ENCODE results near the gene RNF144B.
"Not testable (repeated sequence)": the region's sequence is repeated elsewhere in the genome, so short reads cannot be mapped to it uniquely, and the experiment has no call there.

Gene RNF144B

GRCh38 chr6:18387061-18387721 is at the start of gene RNF144B:
TSS of gene RNF144B (plus strand) at chr6:18387350. CDS start at chr6:18399535, 12,185 bp downstream.
- peak; percentile 92 for DNase-seq (ENCODE audit: low read depth, low spot score)

DNA sequence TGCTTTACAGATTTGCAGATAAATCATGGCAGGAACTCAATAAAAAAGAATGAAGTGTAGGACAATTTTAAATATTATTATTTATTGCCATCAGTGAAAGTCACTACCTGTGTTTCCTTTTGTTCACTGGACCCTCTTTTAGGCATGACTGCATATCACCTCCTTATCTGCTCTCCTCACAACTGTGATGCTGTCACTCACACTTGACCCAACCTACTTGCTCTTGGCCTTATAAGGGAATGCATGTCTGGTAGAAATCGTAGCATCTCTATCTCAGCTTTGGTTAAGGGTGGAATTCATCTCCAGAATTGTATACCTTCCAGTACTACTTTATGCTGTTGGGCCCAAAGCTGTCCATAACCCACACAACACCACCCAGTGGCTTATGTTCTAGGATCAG is 47.6 kb upstream of the RNF144B start:
- DNase-seq (ENCODE audit: low read depth, low spot score) = no peak

DNA sequence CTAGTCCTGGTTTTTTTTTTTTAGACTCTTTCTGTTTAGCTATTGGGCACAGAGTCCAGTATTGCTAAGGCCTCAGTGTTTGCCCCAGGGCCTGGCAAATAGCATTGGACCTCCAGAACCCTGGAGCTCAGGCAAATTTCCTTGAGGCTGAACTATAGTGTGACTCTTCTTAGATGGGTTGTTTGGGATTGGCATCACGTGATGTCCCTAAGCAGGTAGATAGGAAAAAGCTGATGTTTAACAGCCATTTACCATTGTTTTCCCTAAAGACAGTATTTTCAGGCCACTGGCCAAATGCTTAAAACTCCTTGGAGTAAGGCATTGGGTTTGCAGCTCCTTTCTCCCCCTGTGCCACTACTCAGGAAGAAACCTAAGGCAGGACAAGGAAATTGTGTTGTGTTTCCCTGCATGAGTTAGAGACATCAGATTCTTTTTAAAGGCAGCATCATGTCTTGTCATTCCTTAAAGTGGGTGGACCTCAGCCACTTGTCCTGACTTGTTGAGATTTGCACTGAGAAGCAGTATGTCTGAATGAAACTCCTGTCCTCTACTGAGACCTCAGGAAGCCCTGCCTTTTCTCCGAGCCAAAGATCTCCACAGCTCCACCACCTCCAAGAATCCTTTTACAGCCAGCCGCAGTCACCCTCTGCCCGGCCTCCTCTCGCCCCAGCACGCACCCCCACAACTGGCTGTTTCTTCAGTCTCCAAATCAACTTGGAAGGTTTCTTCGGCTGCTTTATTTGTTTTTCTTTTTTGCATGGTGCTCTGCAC is 46.2 kb upstream of the RNF144B start:
- no peak for DNase-seq (ENCODE audit: low read depth, low spot score)

- DNase-seq (ENCODE audit: low read depth, low spot score) = no peak
Measured at GRCh38 chr6:18342223-18342622, 44.9 kb upstream of the RNF144B start.

DNA sequence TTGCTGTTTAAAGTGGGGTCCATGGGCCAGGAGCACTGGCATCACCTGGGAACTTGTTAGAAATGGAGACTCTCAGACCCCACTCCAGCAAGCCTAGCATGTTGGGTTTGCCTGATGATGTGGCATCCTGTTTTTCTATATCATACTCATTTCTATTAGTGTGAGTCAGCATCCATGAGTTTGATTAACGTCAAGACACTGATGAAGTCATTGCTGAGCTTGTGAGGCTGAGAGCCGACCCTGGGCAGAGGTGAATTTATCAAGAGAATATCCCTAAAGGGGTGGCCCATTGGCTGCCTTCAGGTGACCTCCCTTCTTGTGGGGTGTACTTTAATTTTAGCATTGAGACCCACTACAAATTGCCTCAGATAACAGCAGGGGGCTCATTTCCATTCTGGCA is 43.4 kb upstream of the RNF144B start:
- DNase-seq (ENCODE audit: low read depth, low spot score) = no peak

GRCh38 chr6:18347021-18347577 is 40.1 kb upstream of the RNF144B start:
- no peak for DNase-seq (ENCODE audit: low read depth, low spot score)

DNA sequence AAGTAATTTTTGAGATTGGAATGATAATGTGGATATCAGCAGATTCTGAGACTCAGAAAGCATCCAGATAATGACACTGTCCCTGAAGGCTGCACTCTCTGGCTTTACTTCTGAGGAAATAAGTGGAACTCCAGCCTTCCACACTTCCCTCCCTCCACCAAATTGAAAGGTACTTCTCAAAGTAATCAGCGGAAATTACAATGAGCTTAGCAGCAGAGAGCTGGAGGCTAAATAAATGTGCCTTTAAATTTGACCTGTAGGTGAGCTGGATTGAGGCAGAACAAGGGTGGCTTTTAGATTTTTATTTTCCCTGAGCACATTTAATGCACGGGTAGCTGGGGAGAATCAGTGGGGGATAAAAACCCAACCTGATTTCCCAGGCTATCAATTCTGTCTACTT is 39.3 kb upstream of the RNF144B start:
- no peak for DNase-seq (ENCODE audit: low read depth, low spot score)

GRCh38 chr6:18349386-18349785 is 37.8 kb upstream of the RNF144B start:
- DNase-seq (ENCODE audit: low read depth, low spot score) = no peak

DNA sequence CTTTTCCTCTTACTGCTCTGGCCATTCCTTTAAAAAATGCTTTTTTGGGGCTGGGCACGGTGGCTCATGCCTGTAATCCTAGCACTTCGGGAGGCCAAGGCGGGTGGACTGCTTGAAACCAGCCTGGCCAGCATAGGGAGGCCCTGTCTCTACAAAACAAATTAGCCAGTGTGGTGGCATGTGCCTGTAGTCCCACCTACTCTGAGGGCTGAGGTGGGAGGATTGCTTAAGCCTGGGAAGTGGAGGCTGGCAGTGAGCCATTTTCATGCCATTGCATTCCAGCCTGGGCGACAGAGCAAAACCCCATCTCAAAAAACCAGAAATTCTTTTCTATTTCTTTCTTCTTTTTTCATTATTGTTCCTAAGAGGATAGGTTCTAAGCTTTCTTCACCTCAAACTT is 36.9 kb upstream of the RNF144B start:
- no peak for DNase-seq (ENCODE audit: low read depth, low spot score)

DNA sequence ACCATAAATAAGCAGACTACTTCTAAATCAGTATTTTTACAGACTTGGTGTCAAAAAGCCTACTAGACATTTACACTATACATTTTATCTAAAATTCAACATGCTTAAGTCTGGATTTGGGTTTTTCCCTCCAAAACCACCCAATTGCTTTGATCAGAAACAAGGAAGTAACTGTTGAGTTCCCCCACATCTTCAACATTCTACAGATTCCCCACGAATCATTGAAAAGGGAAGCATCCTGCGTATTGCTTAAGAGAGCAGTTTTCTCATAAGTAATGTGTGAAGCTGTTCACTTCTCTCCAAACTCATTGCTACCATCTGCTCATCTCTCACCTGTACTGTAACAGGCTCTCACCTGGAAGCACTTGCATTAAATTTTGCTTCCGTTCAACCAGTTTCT is 36.4 kb upstream of the RNF144B start:
- DNase-seq (ENCODE audit: low read depth, low spot score) = no peak

DNA sequence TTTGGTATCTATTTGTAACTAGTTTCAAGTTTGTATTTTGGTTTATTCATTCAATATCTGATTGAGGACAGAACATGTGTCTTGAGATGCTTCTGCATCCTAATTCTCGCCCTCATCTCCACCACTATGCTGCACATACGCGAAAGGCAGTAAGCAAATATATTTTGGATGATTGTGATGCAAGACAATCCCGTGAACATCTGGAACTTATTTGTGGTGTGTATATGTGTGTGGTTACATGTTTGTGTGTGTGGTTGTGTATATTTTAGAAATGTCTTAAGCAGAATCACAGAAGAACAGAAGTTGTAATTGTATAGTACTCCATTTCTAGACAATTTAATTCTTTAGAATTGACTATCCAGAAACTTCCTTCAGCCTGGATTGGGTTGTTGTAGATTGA is 35.1 kb upstream of the RNF144B start:
- DNase-seq (ENCODE audit: low read depth, low spot score) = no peak

DNA sequence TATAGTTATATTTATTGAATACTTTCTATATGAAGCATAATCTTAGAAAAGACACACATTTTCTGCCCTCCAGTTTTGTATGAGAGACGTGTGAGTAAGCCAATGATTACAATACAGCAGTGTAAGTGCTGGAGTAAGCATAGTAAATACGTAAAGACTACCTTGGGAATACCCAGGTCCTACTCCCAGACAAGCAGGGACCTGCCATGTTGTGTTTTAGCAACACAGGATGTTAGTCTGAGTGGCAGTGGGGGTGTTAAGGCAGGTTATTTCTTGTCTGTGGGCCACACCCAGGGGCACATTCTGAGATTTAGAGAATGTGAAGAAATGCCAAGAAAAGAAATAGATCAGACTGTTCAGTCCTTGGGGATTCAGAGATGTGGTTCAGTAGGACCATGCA is 34.3 kb upstream of the RNF144B start:
- DNase-seq (ENCODE audit: low read depth, low spot score) = no peak

GRCh38 chr6:18353251-18353650 is 33.9 kb upstream of the RNF144B start:
- no peak for DNase-seq (ENCODE audit: low read depth, low spot score)

DNA sequence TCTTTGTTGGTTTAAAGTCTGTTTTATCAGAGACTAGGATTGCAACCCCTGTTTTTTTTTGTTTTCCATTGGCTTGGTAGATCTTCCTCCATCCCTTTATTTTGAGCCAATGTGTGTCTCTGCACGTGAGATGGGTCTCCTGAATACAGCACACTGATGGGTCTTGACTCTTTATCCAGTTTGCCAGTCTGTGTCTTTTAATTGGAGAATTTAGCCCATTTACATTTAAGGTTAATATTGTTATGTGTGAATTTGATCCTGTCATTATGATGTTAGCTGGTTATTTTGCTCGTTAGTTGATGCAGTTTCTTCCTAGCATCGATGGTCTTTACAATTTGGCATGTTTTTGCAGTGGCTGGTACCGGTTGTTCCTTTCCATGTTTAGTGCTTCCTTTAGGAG is 29.6 kb upstream of the RNF144B start:
- not testable (repeated sequence) for DNase-seq (ENCODE audit: low read depth, low spot score)

GRCh38 chr6:18359237-18359885 is 27.8 kb upstream of the RNF144B start:
- no peak for DNase-seq (ENCODE audit: low read depth, low spot score)

DNA sequence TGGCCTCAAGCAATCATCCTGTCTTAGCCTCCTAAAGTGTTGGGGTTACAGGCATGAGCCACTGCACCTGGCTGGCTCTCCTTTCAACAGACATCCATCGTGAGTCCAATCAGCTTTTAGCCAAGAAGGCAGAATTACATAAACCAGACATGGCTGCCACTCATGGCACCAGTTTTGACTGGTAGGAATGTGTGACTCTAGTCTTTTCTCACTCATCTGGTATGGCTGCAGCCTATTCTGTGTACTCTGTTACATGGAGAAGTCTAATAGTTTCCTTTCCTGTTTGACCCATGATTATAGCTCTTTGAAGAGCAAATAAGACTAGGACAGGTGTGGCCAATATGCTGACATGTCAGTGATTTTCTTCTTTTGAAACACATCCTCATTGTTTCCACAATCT is 27.0 kb upstream of the RNF144B start:
- no peak for DNase-seq (ENCODE audit: low read depth, low spot score)

GRCh38 chr6:18362058-18362561 is 25.0 kb upstream of the RNF144B start:
- no peak for DNase-seq (ENCODE audit: low read depth, low spot score)

GRCh38 chr6:18363746-18364145 is 23.4 kb upstream of the RNF144B start:
- DNase-seq (ENCODE audit: low read depth, low spot score) = no peak

DNA sequence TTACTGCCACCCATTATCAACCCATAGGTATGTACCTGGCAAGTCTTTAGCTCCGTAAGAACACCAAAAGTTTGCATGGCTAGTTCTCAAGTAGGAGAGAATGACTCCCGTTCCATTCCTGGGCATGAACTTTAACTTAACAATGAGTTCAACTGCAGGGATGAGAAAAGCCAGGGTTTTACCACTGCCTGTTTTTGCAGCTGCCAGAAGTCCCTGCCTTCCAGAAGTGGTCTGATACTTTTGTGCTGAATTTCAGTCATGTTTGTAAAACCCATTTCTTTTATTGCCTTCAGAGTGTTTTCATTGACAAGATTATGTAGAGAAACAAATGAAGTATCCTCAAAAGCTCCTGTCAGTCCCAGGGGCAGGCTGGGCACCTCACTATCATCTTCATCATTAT is 22.6 kb upstream of the RNF144B start:
- DNase-seq (ENCODE audit: low read depth, low spot score) = not testable (repeated sequence)

DNA sequence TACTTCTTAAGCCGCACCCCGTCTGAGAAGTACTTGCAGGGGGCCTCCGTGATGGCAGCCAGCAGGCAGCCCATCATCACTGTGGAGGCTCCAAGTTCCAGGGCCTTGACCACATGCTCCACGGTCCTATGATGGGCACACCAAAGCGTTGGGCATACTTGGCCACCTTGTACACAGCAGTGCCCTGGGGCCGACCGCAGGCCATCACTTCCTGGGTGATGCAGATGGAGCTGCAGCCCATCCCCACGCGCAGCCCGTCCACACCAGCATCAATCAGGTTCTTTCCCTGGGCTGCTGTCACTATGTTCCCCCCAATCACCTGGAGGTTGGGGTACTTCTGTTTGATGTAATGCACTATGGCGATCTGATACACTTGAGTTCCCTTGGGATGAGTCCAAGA is 19.8 kb upstream of the RNF144B start:
- DNase-seq (ENCODE audit: low read depth, low spot score) = no peak

GRCh38 chr6:18368277-18369105 is 18.7 kb upstream of the RNF144B start:
- DNase-seq (ENCODE audit: low read depth, low spot score) = no peak
